Panc1 (cell line): ENCODE results near the gene TMTC1. TPM values are rescaled to one million over a fixed set of nuclear protein-coding genes. Genes with fewer than 3 reads are reported as not detected.

Experiments
- ATAC-seq: fragments of 200-7000 bp; cut with Tn5 transposase; 2 replicates; pipeline ENCODE4 v1.9.1; 2020; ENCODE audit warnings: mild to moderate bottlenecking, moderate library complexity
- BruUV-seq: library from RNA; stranded (reverse); fragments of 400-500 nt; replicated peaks from 2 replicates; lab custom pipeline; 2021; lab: Mats Ljungman, UMichigan
- CTCF ChIA-PET: fragments of 300-600 bp; sonication (Branson Sonifier 250); formaldehyde crosslinking; loops from one replicate; lab custom pipeline; 2022; ENCODE audit warnings: antibody characterized with exemption; lab: Charles Lee
- POLR2A ChIA-PET: fragments of 300-600 bp; sonication (Branson Sonifier 250); formaldehyde crosslinking; loops from one replicate; lab custom pipeline; 2022; ENCODE audit warnings: antibody characterized with exemption; lab: Charles Lee
- DNase-seq: peaks from one replicate; pipeline ENCODE4 v3.0.0-alpha.2; 2010; ENCODE audit warnings: low read depth, low spot score
- H3K27ac ChIP-seq: 2 replicates; pipeline ENCODE4 v1.5.1; 2011; ENCODE audit warnings: mild to moderate bottlenecking, low read length, inconsistent platforms
- H3K27me3 ChIP-seq: fragments of 200-500 bp; sonication (Bioruptor generic); 2 replicates; pipeline ENCODE4 v1.6.0; 2014; ENCODE audit warnings: low read length, inconsistent platforms; ENCODE audit not compliant: control insufficient read depth, insufficient read depth
- H3K36me3 ChIP-seq: fragments of 200-500 bp; sonication (Bioruptor generic); 2 replicates; pipeline ENCODE4 v1.5.1; 2014; ENCODE audit warnings: inconsistent platforms, mild to moderate bottlenecking, low read length, moderate library complexity; ENCODE audit not compliant: control insufficient read depth, insufficient read depth
- H3K4me1 ChIP-seq: 2 replicates; pipeline ENCODE4 v1.5.1; 2011; ENCODE audit warnings: inconsistent platforms, mild to moderate bottlenecking, low read length, moderate library complexity; ENCODE audit not compliant: control insufficient read depth, insufficient read depth
- H3K4me3 ChIP-seq, 2 experiments: 2 replicates each; pipeline ENCODE4 v1.5.1; 2011 to 2012; ENCODE audit warnings: low read depth in 2 of 2, low read length in 2 of 2, mild to moderate bottlenecking in 2 of 2, inconsistent platforms in 1 of 2, moderate library complexity in 1 of 2
- H3K9me3 ChIP-seq: fragments of 200-500 bp; sonication (Bioruptor generic); 2 replicates; pipeline ENCODE4 v1.5.1; 2014; ENCODE audit warnings: low read depth, mild to moderate bottlenecking, inconsistent platforms, low read length, moderate library complexity; ENCODE audit not compliant: control insufficient read depth, insufficient read depth
- POLR2AphosphoS5 ChIP-seq: IDR thresholded peaks from 2 replicates; pipeline ENCODE4 v1.6.1; 2012; ENCODE audit warnings: mild to moderate bottlenecking, low read depth, low read length, moderate library complexity
- REST ChIP-seq, 2 experiments: IDR thresholded peaks; 2 replicates each; pipeline ENCODE4 v1.6.1; 2011 to 2012; ENCODE audit warnings: low read depth in 2 of 2, control low read depth in 1 of 2, low read length in 1 of 2, mild to moderate bottlenecking in 1 of 2, moderate library complexity in 1 of 2; ENCODE audit not compliant: insufficient read depth in 1 of 2
- SIN3A ChIP-seq: IDR thresholded peaks from 2 replicates; pipeline ENCODE4 v1.6.1; 2012; ENCODE audit warnings: low read depth, mild to moderate bottlenecking, low read length, moderate library complexity, borderline replicate concordance; ENCODE audit not compliant: insufficient read depth
- TCF7L2 ChIP-seq: IDR thresholded peaks from 2 replicates; pipeline ENCODE4 v1.6.1; 2011; ENCODE audit warnings: mild to moderate bottlenecking, low read depth, low read length, inconsistent platforms
- in situ Hi-C: cut with HindIII; loops from 2 replicates; pipeline ENCODE4 v1.10.0; 2016; ENCODE audit warnings: low sequenced_read_pairs, low pct_unique_long_range_greater_than_20kb
- intact Hi-C: fragments of 100-400 bp; cut with micrococcal nuclease; formaldehyde crosslinking; loops from one replicate; pipeline ENCODE4 v1.10.0; 2022; ENCODE audit not compliant: unreplicated experiment
- total RNA-seq: library from RNA; stranded (reverse); gene quantifications from one replicate; pipeline ENCODE4 v1.2.1, GENCODE V29; 2021; ENCODE audit not compliant: unreplicated experiment
- TF ChIP-seq, protein P1 (sequence below): fragments of 450-650 bp; IDR thresholded peaks from 2 replicates; pipeline ENCODE4 v1.5.1; 2017; ENCODE audit warnings: mild to moderate bottlenecking

TMTC1 gene
- total RNA-seq, 1 experiment from 2014 or later: 0.28 TPM

DNA sequence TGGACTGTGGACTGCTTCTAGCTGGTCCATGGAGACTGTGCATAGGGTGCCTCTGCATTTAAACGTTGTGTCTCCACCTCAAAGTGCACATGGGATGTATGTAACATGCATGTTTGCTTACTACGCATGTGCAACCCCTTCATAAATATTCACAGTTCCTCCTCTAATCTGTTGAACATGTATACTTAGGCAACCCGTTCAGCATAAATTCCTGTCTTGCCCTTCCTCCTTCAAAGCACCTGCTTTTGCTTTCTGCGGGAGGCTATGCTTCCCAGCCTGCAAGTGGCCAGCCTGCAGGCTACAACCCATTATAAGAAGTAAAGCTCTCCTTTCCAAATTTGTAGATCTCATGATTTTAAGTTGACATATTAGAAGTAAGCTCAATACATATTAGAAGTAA lies 253.3 kb downstream of the TMTC1 start:
- BruUV-seq: no TSS peak
- Histone ChIP-seq H3K4me1 (no peaks in the 10 kb centered on the region), H3K4me3 (no peak overlapping the region), H3K36me3 (no peaks in the 10 kb centered on the region), H3K27ac (no peak overlapping the region), H3K27me3 (peaks cover 10% of the 10 kb centered on the region), H3K9me3 (no peaks in the 10 kb centered on the region)
- CTCF ChIA-PET: no interaction called here
- POLR2A ChIA-PET: no interaction called here
- DNase-seq: no peak
- intact Hi-C loops (no loop called here), in situ Hi-C loops (no loop called here)
- no peak for ATAC-seq
- TF ChIP-seq SIN3A (no peak), POLR2AphosphoS5 (no peak), REST (IDR thresholded peaks at IDR 0.05; ENCODE audit: insufficient read depth in 1 of 2, low read depth in 2 of 2, low read length in 1 of 2) (no peak), TCF7L2 (no peak)
- TF ChIP-seq, protein P1, sequence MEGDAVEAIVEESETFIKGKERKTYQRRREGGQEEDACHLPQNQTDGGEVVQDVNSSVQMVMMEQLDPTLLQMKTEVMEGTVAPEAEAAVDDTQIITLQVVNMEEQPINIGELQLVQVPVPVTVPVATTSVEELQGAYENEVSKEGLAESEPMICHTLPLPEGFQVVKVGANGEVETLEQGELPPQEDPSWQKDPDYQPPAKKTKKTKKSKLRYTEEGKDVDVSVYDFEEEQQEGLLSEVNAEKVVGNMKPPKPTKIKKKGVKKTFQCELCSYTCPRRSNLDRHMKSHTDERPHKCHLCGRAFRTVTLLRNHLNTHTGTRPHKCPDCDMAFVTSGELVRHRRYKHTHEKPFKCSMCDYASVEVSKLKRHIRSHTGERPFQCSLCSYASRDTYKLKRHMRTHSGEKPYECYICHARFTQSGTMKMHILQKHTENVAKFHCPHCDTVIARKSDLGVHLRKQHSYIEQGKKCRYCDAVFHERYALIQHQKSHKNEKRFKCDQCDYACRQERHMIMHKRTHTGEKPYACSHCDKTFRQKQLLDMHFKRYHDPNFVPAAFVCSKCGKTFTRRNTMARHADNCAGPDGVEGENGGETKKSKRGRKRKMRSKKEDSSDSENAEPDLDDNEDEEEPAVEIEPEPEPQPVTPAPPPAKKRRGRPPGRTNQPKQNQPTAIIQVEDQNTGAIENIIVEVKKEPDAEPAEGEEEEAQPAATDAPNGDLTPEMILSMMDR: no peak

- no peak overlapping the region for H3K27ac ChIP-seq
- intact Hi-C loops: no loop called here
- DNase-seq (no peak), ATAC-seq (no peak)
- ChIA-PET POLR2A (no interaction called here), CTCF (no interaction called here)
- no peaks in the 10 kb centered on the region for H3K4me1 ChIP-seq
- in situ Hi-C loops: no loop called here
- no peaks in the 10 kb centered on the region for H3K36me3 ChIP-seq
- TF ChIP-seq TCF7L2 (no peak), POLR2AphosphoS5 (no peak), REST (IDR thresholded peaks at IDR 0.05; ENCODE audit: insufficient read depth in 1 of 2, low read depth in 2 of 2, low read length in 1 of 2) (no peak), SIN3A (no peak)
- TF ChIP-seq, protein P1: no peak
- peaks cover 5% of the 10 kb centered on the region; the same call in 1 of the 2 replicates for H3K27me3 ChIP-seq
- BruUV-seq: no TSS peak
- no peak overlapping the region for H3K4me3 ChIP-seq
- H3K9me3 ChIP-seq: no peaks in the 10 kb centered on the region
Observed at GRCh38 chr12:29528161-29528560, 255.6 kb downstream of the TMTC1 start.
